Measurements from ENCODE around the gene MLLT11.

MLLT11 gene

GRCh38 chr1:151060007-151060656, at the start of gene MLLT11:
TSS of gene MLLT11 (plus strand) at chr1:151060397. CDS start at chr1:151067225, 6,828 bp downstream.
- DNase-seq (ENCODE audit: low read depth, low spot score): peak; percentile 96

- no peak for DNase-seq (ENCODE audit: low read depth, low spot score)
Measured at GRCh38 chr1:151011154-151011850, 48.9 kb upstream of the MLLT11 start.

GRCh38 chr1:151012684-151013471, 47.3 kb upstream of the MLLT11 start:
- no peak for DNase-seq (ENCODE audit: low read depth, low spot score)

- no peak for DNase-seq (ENCODE audit: low read depth, low spot score)
Measured at GRCh38 chr1:151013518-151013917, 46.7 kb upstream of the MLLT11 start.

GRCh38 chr1:151024540-151025146, 35.6 kb upstream of the MLLT11 start:
- peak; percentile 91 for DNase-seq (ENCODE audit: low read depth, low spot score)

GRCh38 chr1:151026460-151026859, 33.7 kb upstream of the MLLT11 start:
- DNase-seq (ENCODE audit: low read depth, low spot score): no peak

GRCh38 chr1:151032164-151032563, 28.0 kb upstream of the MLLT11 start:
- no peak for DNase-seq (ENCODE audit: low read depth, low spot score)

GRCh38 chr1:151035167-151035566, 25.0 kb upstream of the MLLT11 start:
- no peak for DNase-seq (ENCODE audit: low read depth, low spot score)

GRCh38 chr1:151036356-151036755, 23.8 kb upstream of the MLLT11 start, which contains the start of gene BNIPL:
TSS of gene BNIPL (plus strand) at chr1:151036586. CDS start at chr1:151036726, 140 bp downstream.
- DNase-seq (ENCODE audit: low read depth, low spot score): peak; percentile 49

- DNase-seq (ENCODE audit: low read depth, low spot score): no peak
Measured at GRCh38 chr1:151037032-151037431, 23.2 kb upstream of the MLLT11 start.

GRCh38 chr1:151039521-151039920, 20.7 kb upstream of the MLLT11 start:
- no peak for DNase-seq (ENCODE audit: low read depth, low spot score)

GRCh38 chr1:151043163-151043562, 17.0 kb upstream of the MLLT11 start:
- no peak for DNase-seq (ENCODE audit: low read depth, low spot score)

GRCh38 chr1:151047591-151047924, 12.6 kb upstream of the MLLT11 start, which contains the start of gene C1orf56:
TSS of gene C1orf56 (plus strand) at chr1:151047751. CDS start at chr1:151047848, 97 bp downstream.
- DNase-seq (ENCODE audit: low read depth, low spot score): peak; percentile 84

- DNase-seq (ENCODE audit: low read depth, low spot score): peak; percentile 82
Measured at GRCh38 chr1:151047925-151048644, 12.1 kb upstream of the MLLT11 start.

GRCh38 chr1:151048645-151049032, 11.6 kb upstream of the MLLT11 start:
- DNase-seq (ENCODE audit: low read depth, low spot score): no peak

GRCh38 chr1:151049458-151049857, 10.7 kb upstream of the MLLT11 start:
- no peak for DNase-seq (ENCODE audit: low read depth, low spot score)

GRCh38 chr1:151050051-151050688, 10.0 kb upstream of the MLLT11 start:
- no peak for DNase-seq (ENCODE audit: low read depth, low spot score)

- DNase-seq (ENCODE audit: low read depth, low spot score): no peak
Measured at GRCh38 chr1:151051356-151052009, 8.7 kb upstream of the MLLT11 start.

- no peak for DNase-seq (ENCODE audit: low read depth, low spot score)
Measured at GRCh38 chr1:151054971-151055547, 5.1 kb upstream of the MLLT11 start.

- no peak for DNase-seq (ENCODE audit: low read depth, low spot score)
Measured at GRCh38 chr1:151055581-151055980, 4.6 kb upstream of the MLLT11 start.

All from ELF-1 (cell line).